GM12801 (cell line): ENCODE data around the gene IP6K2.

ENCODE experiments used
- TF ChIP-seq, protein P1 (sequence below): IDR thresholded peaks from one replicate; pipeline ENCODE4 v1.5.1; 2011; ENCODE audit warnings: control low read depth; ENCODE audit not compliant: insufficient read length; ENCODE audit errors: extremely low read depth

The IP6K2 gene

DNA sequence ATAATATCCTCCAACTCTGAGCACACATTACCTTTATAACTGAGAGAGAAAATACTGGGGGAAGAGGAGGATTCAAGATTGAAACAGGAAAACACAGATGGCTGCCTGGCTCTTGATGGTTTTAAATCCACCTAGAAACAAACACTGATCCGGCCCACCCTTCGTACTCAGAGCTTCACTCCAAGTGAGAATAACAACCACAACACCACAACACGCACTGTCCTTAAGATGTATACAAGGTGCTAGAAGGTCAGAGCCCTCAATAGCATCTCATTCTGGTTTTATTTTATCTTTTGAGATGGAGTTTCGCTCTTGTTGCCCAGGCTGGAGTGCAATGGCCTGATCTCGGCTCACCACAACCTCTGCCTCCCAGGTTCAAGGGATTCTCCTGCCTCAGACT, 9.9 kb downstream of the IP6K2 start:
- TF ChIP-seq, protein P1, sequence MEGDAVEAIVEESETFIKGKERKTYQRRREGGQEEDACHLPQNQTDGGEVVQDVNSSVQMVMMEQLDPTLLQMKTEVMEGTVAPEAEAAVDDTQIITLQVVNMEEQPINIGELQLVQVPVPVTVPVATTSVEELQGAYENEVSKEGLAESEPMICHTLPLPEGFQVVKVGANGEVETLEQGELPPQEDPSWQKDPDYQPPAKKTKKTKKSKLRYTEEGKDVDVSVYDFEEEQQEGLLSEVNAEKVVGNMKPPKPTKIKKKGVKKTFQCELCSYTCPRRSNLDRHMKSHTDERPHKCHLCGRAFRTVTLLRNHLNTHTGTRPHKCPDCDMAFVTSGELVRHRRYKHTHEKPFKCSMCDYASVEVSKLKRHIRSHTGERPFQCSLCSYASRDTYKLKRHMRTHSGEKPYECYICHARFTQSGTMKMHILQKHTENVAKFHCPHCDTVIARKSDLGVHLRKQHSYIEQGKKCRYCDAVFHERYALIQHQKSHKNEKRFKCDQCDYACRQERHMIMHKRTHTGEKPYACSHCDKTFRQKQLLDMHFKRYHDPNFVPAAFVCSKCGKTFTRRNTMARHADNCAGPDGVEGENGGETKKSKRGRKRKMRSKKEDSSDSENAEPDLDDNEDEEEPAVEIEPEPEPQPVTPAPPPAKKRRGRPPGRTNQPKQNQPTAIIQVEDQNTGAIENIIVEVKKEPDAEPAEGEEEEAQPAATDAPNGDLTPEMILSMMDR, result no peak

DNA sequence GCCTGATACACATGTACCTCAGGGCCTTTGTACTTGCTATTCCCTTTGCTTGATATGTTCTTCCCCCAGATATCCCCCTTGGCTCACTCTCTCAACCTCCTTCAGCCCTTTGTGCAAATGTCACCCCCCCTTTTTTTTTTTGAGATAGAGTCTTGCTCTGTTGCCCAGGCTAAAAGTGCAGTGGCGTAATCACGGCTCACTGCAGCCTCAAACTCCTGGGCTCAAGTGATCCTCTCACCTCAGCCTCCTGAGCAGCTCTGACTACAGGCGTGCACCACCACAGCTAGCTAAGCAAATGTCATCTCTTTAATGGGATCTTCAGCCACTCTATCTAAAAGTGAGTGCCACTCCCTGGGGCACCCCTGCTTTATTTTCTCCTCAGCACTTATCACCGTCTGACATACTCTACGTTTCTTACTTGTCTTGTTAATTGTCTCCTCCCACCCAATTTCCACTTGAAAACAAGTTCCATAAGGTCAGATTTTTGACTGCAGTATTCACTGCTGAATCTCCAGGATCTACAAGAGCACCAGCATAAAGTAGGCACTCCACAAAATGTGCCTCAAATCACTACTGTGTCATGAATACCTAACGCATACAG, 14.6 kb downstream of the IP6K2 start:
- TF ChIP-seq, protein P1, result no peak

DNA sequence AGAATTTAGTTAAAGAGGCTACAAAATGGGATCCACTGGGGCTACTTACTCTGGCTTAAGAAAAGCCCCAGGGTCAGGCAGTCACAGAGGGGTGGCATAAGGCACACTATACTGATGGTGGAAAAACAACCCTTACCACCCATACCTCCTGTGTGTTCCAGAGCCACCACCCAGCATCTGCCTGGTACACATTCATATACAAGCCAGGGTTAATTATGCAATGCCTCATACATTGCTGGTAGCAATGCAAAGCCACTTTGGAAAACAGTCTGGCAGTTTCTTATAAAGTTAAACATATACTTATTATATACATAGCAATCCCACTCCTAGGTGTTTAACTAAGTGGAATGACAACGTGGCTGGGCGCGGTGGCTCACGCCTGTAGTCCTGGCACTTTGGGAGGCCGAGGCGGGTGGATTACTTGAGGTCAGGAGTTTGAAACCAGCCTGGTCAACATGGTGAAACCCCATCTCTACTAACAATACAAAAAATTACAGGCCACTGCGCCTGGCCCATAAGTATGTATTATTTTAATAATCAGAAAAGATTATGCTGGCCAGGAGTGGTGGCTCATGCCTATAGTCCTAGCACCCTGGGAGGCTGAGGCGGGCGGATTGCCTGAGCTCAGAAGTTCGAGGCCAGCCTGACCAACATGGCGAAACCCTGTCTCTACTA, 16.2 kb downstream of the IP6K2 start:
- TF ChIP-seq, protein P1, result no peak

DNA sequence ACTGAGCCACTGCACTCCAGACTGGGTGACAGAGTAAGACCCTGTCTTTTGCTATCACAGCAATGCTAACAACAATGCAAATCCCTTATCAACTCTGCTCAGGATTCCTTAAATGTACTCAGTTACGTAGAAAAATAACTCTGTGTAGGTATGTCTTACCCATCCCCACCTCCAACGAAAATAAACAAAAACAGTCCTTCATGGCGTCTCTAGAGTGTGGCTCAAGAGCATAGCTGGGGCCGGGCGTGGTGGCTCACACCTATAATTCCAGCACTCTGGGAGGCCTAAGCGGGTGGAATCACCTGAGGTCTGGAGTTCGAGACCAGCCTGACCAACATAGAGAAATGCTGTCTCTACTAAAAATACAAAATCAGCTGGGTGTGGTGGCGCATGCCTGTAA, 18.1 kb downstream of the IP6K2 start:
- TF ChIP-seq, protein P1, result no peak

DNA sequence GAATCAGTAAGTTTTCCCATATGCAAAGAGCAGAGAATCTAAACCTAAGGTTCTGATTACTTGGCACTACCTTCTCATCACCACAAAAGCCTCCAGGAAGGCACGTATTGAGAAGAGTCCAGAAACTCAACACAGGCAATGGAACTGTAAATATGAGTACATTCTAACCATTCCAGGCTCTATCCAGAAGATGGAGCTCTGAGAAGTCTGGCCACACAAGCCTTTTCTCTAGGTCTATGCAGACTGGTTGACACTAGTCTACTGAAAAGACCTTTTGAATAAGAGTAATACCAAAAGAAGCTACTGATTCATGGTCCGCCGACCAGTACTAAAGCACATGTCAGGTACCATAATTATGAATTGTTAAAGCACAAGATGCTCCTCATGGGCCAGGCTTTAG, 19.1 kb downstream of the IP6K2 start:
- TF ChIP-seq, protein P1, result no peak

GRCh38 chr3:48696601-48697000, 20.4 kb downstream of the IP6K2 start:
- TF ChIP-seq, protein P1, result no peak

GRCh38 chr3:48696156-48696555, 20.9 kb downstream of the IP6K2 start:
- TF ChIP-seq, protein P1, result no peak
